ENCODE data around the gene GSS.

DNA sequence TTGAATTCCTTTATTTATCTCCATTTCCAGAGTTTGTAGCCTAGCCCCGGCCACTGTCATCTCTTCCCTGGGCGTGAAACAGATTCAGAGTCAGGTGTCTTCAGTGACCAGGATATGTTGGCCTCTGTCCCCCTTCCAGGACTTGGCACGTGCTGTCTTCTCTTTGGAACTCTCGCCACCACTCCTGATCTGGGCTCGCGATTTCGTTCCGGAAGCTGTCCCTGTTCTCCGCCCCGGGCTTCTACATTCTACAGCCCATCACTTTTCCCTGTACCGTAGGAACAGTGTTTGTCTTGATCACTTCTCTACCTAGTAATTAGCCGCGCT, 739 bp downstream of the GSS start:
- TF ChIP-seq, protein P1, sequence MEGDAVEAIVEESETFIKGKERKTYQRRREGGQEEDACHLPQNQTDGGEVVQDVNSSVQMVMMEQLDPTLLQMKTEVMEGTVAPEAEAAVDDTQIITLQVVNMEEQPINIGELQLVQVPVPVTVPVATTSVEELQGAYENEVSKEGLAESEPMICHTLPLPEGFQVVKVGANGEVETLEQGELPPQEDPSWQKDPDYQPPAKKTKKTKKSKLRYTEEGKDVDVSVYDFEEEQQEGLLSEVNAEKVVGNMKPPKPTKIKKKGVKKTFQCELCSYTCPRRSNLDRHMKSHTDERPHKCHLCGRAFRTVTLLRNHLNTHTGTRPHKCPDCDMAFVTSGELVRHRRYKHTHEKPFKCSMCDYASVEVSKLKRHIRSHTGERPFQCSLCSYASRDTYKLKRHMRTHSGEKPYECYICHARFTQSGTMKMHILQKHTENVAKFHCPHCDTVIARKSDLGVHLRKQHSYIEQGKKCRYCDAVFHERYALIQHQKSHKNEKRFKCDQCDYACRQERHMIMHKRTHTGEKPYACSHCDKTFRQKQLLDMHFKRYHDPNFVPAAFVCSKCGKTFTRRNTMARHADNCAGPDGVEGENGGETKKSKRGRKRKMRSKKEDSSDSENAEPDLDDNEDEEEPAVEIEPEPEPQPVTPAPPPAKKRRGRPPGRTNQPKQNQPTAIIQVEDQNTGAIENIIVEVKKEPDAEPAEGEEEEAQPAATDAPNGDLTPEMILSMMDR (IDR thresholded peaks at IDR 0.05) = no peak
- TF ChIP-seq POLR2A (IDR thresholded peaks at IDR 0.05) = no peak

Data from heart left ventricle (tissue), 13 donors.